ENCODE data around the gene DDX4. TPM values are rescaled to one million over a fixed set of nuclear protein-coding genes. Genes with fewer than 3 reads are reported as not detected.
A peak's percentile ranks its signal among the peaks of the same experiment; 100 is the strongest.

The DDX4 gene
- total RNA-seq, 1 donor, result under 0.01 TPM

- H3K4me3 ChIP-seq (ENCODE audit: insufficient read depth, low read length), result no peak overlapping the region
- TF ChIP-seq CTCF (IDR thresholded peaks at IDR 0.05; ENCODE audit: extremely low read depth, low read depth, low read length), result no peak
- no peaks in the 10 kb centered on the region for H3K79me2 ChIP-seq (ENCODE audit: insufficient read depth, low read length)
- H2AFZ ChIP-seq (ENCODE audit: low read length), result peak overlapping the region; percentile 44
- no peak overlapping the region for H3K27ac ChIP-seq (ENCODE audit: low read depth, low read length)
- H3K9me3 ChIP-seq (ENCODE audit: low read depth, low read length), result no peaks in the 10 kb centered on the region
- DNase-seq (ENCODE audit: insufficient read length, low spot score, missing footprints), result no peak
- H3K27me3 ChIP-seq (ENCODE audit: insufficient read depth, low read length), result no peaks in the 10 kb centered on the region
- no peaks in the 10 kb centered on the region for H4K20me1 ChIP-seq (ENCODE audit: insufficient read depth, low read length)
- H3K4me2 ChIP-seq (ENCODE audit: insufficient read depth, low read length), result peak overlapping the region; percentile 72
- peaks cover 21% of the 10 kb centered on the region for H3K4me1 ChIP-seq (ENCODE audit: insufficient read depth, low read length)
- no peaks in the 10 kb centered on the region for H3K36me3 ChIP-seq (ENCODE audit: insufficient read depth, low read length)
Observed at GRCh38 chr5:55851675-55851979, 113.8 kb downstream of the DDX4 start.

GRCh38 chr5:55852503-55852902 lies 114.6 kb downstream of the DDX4 start:
- Histone ChIP-seq H3K4me2 (ENCODE audit: insufficient read depth, low read length) (no peak overlapping the region), H3K4me3 (ENCODE audit: insufficient read depth, low read length) (no peak overlapping the region), H3K9me3 (ENCODE audit: low read depth, low read length) (no peaks in the 10 kb centered on the region), H3K36me3 (ENCODE audit: insufficient read depth, low read length) (no peaks in the 10 kb centered on the region), H3K79me2 (ENCODE audit: insufficient read depth, low read length) (no peaks in the 10 kb centered on the region), H2AFZ (ENCODE audit: low read length) (no peak overlapping the region), H3K4me1 (ENCODE audit: insufficient read depth, low read length) (peaks cover 21% of the 10 kb centered on the region), H3K27me3 (ENCODE audit: insufficient read depth, low read length) (no peaks in the 10 kb centered on the region), H3K27ac (ENCODE audit: low read depth, low read length) (no peak overlapping the region), H4K20me1 (ENCODE audit: insufficient read depth, low read length) (no peaks in the 10 kb centered on the region)
- no peak for DNase-seq (ENCODE audit: insufficient read length, low spot score, missing footprints)
- TF ChIP-seq CTCF (IDR thresholded peaks at IDR 0.05; ENCODE audit: extremely low read depth, low read depth, low read length), result no peak

- Histone ChIP-seq H3K9me3 (ENCODE audit: low read depth, low read length) (no peaks in the 10 kb centered on the region), H4K20me1 (ENCODE audit: insufficient read depth, low read length) (no peaks in the 10 kb centered on the region), H3K36me3 (ENCODE audit: insufficient read depth, low read length) (no peaks in the 10 kb centered on the region), H3K27ac (ENCODE audit: low read depth, low read length) (no peak overlapping the region), H3K4me1 (ENCODE audit: insufficient read depth, low read length) (peaks cover 21% of the 10 kb centered on the region), H3K4me3 (ENCODE audit: insufficient read depth, low read length) (no peak overlapping the region), H3K4me2 (ENCODE audit: insufficient read depth, low read length) (no peak overlapping the region), H3K27me3 (ENCODE audit: insufficient read depth, low read length) (no peaks in the 10 kb centered on the region), H2AFZ (ENCODE audit: low read length) (no peak overlapping the region), H3K79me2 (ENCODE audit: insufficient read depth, low read length) (no peaks in the 10 kb centered on the region)
- no peak for DNase-seq (ENCODE audit: insufficient read length, low spot score, missing footprints)
- TF ChIP-seq CTCF (IDR thresholded peaks at IDR 0.05; ENCODE audit: extremely low read depth, low read depth, low read length), result no peak
Observed at GRCh38 chr5:55853041-55853670, 115.3 kb downstream of the DDX4 start.

DNA sequence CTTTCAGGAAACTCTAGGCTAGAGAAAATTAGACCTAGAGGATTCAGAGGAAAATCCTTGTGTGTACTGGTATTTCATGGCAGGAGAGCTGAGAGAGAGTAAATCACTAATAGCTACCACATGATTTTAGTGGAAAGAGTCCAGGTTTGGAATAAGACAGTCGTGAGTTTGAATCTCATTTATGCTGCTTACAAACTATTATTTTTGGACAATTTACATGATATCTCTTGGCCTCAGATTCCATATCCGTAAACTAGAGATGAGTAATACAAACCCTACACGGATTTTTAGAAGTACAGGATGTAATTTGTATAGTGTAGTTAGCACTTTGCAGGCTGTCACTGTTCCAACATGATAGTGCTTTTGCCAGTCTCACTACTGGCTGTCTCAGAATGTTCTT lies 116.0 kb downstream of the DDX4 start:
- DNase-seq (ENCODE audit: insufficient read length, low spot score, missing footprints), result peak; percentile 50
- no peak overlapping the region for H3K4me3 ChIP-seq (ENCODE audit: insufficient read depth, low read length)

More for the DNA sequence above, 116.0 kb downstream of the DDX4 start:
- Histone ChIP-seq H3K36me3 (ENCODE audit: insufficient read depth, low read length) (no peaks in the 10 kb centered on the region), H3K4me1 (ENCODE audit: insufficient read depth, low read length) (peaks cover 21% of the 10 kb centered on the region), H3K79me2 (ENCODE audit: insufficient read depth, low read length) (no peaks in the 10 kb centered on the region), H3K4me2 (ENCODE audit: insufficient read depth, low read length) (no peak overlapping the region), H3K27ac (ENCODE audit: low read depth, low read length) (no peak overlapping the region), H2AFZ (ENCODE audit: low read length) (no peak overlapping the region), H3K27me3 (ENCODE audit: insufficient read depth, low read length) (no peaks in the 10 kb centered on the region), H3K9me3 (ENCODE audit: low read depth, low read length) (no peaks in the 10 kb centered on the region), H4K20me1 (ENCODE audit: insufficient read depth, low read length) (no peaks in the 10 kb centered on the region)
- TF ChIP-seq CTCF (IDR thresholded peaks at IDR 0.05; ENCODE audit: extremely low read depth, low read depth, low read length), result no peak

All from osteoblast (primary cell).